Measurements from ENCODE around the gene ITIH4.

The ITIH4 gene

DNA sequence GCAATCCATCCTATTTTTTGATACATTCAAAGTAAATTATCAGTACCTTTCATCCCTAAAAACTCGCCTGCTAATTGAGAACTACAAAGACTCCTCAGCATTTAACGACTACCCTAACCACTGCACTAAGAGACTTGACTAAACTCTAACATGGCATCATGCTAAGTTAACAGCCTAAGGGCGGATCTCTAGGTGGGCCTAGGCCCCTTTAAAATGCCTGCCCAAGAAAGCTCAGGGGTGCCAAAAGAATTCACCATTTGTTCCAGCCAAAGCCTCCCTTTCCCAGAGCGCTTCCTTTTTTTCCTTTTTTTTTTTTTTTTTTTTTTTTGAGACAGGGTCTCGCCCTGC, 59.2 kb downstream of the ITIH4 start:
- H3K36me3 ChIP-seq (ENCODE audit: control insufficient read depth in 2 of 2, insufficient read depth in 1 of 2, low read length in 2 of 2): peaks cover 4 to 21% of the 10 kb centered on the region in 2 experiments; a peak in 2 of 3 replicates
- POLR2A ChIA-PET: interaction anchor here (0.6 to 1.5 kb wide), 8 partner anchors 9 to 235 kb away, joined by 3 to 10 read pairs (median 4); partner anchors contain the start of genes GLT8D1, SPCS1 and UQCC5
- H3K27ac ChIP-seq (ENCODE audit: extremely low read depth, low read depth, low read length): peak overlapping the region; percentile 72
- TF ChIP-seq ZNF174 (tag by site-specific recombination; IDR thresholded peaks at IDR 0.05) (no peak), ZNF335 (tag by site-specific recombination; conservative IDR thresholded peaks at IDR 0.05) (peak; percentile 50), ZNF610 (tag by site-specific recombination; IDR thresholded peaks at IDR 0.05; ENCODE audit: borderline replicate concordance) (0 out of 2 replicates have a peak, but pooled peaks have one; percentile 10), ZNF473 (tag by site-specific recombination; IDR thresholded peaks at IDR 0.05) (no peak), ZNF658 (tag by site-specific recombination; IDR thresholded peaks at IDR 0.05) (no peak), ZNF248 (tag by site-specific recombination; IDR thresholded peaks at IDR 0.05) (no peak), ZNF350 (tag by site-specific recombination; IDR thresholded peaks at IDR 0.05) (no peak)
- TF ChIP-seq, protein P1, sequence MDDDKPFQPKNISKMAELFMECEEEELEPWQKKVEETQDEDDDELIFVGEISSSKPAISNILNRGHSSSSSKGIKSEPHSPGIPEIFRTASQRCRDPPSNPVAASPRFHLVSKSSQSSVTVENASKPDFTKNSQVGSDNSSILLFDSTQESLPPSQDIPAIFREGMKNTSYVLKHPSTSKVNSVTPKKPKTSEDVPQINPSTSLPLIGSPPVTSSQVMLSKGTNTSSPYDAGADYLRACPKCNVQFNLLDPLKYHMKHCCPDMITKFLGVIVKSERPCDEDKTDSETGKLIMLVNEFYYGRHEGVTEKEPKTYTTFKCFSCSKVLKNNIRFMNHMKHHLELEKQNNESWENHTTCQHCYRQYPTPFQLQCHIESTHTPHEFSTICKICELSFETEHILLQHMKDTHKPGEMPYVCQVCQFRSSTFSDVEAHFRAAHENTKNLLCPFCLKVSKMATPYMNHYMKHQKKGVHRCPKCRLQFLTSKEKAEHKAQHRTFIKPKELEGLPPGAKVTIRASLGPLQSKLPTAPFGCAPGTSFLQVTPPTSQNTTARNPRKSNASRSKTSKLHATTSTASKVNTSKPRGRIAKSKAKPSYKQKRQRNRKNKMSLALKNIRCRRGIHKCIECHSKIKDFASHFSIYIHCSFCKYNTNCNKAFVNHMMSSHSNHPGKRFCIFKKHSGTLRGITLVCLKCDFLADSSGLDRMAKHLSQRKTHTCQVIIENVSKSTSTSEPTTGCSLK (tag by site-specific recombination; IDR thresholded peaks at IDR 0.05): no peak
- TF ChIP-seq, protein P2, sequence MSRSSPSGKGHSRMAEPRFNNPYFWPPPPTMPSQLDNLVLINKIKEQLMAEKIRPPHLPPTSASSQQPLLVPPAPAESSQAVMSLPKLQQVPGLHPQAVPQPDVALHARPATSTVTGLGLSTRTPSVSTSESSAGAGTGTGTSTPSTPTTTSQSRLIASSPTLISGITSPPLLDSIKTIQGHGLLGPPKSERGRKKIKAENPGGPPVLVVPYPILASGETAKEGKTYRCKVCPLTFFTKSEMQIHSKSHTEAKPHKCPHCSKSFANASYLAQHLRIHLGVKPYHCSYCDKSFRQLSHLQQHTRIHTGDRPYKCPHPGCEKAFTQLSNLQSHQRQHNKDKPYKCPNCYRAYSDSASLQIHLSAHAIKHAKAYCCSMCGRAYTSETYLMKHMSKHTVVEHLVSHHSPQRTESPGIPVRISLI (tag by site-specific recombination; IDR thresholded peaks at IDR 0.05): 0 out of 2 replicates have a peak, but pooled peaks have one; percentile 44
- CTCF ChIA-PET: interaction anchor here (0.6 to 1.2 kb wide), 4 partner anchors 27 to 305 kb away, joined by 3 to 4 read pairs (median 3); no protein-coding TSS in a partner anchor
- H3K9me3 ChIP-seq (ENCODE audit: control insufficient read depth, insufficient read depth, low read depth, low read length): no peaks in the 10 kb centered on the region
- H3K4me3 ChIP-seq (ENCODE audit: low read depth, low read length): peak overlapping the region; percentile 94
- peaks cover 3% of the 10 kb centered on the region; the same call in 1 of the 2 replicates for H3K4me1 ChIP-seq (ENCODE audit: control insufficient read depth, insufficient read depth, low read length)

DNA sequence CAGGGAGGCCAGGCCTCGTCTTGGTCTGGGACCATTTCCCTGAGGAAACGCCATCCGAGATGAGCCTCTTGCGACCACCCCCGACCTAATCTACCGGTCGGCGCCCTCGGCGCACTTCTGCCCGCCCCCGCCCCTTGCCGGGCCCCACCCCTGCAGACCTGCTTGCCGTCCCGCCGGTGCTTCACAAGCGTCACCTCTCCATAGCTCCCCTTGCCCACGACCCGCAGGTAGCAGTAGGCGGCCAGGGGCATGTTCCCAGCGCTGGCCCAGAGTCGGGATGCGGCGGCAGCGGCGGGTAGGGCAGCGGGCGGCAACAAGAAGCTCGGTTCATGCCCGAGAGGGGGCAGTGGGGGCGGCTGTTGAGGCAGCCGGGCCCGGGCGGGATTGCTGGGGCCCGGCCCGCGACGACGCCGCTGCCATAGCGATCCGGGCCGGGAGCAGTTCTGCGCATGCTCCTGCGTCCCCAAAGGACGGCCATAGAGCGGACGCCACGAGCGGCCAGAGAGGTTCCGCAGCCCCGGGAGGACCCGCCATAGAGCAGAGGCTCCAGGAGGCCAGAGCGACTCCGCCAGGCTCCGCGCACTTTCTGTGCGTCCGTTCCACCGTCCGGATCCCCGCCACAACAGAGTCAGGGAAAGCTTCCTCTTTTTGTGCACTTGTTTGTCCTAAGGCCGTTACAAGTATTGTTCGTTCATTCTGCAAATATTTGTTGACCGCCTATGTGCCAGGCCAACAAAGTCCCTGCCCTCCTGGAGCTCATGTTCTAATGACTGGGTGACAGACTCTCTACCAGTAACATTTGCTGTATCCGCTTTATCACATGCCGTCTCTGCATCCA, 59.8 kb downstream of the ITIH4 start, which contains the start of gene NEK4:
Gene NEK4 (minus strand): TSS at position 445 of the 838 bp plus-strand sequence. CDS start 194 bp downstream, at position 251.
- POLR2A ChIA-PET: interaction anchor here (0.6 to 1.5 kb wide), 10 partner anchors 9 to 235 kb away, joined by 3 to 10 read pairs (median 4); partner anchors contain the start of genes GLT8D1, SPCS1 and UQCC5
- Histone ChIP-seq H3K9me3 (ENCODE audit: control insufficient read depth, insufficient read depth, low read depth, low read length) (no peaks in the 10 kb centered on the region), H3K4me1 (ENCODE audit: control insufficient read depth, insufficient read depth, low read length) (peaks cover 3% of the 10 kb centered on the region; the same call in 1 of the 2 replicates), H3K4me3 (ENCODE audit: low read depth, low read length) (peak within 1 kb of the TSS; percentile 94), H3K27ac (ENCODE audit: extremely low read depth, low read depth, low read length) (peak within 1 kb of the TSS; percentile 72), H3K36me3 (ENCODE audit: control insufficient read depth in 2 of 2, insufficient read depth in 1 of 2, low read length in 2 of 2) (peaks cover 4 to 27% of the 10 kb centered on the region in 2 experiments)
- CTCF ChIA-PET: interaction anchor here (0.6 to 1.7 kb wide), 5 partner anchors 9 to 306 kb away, joined by 3 to 4 read pairs (median 3); no protein-coding TSS in a partner anchor
- TF ChIP-seq YY1 (tag by site-specific recombination; IDR thresholded peaks at IDR 0.05) (peak; percentile 52; the same call in 1 of the 2 replicates), ZBTB17 (tag by site-specific recombination; IDR thresholded peaks at IDR 0.05) (peak; percentile 72), ZNF544 (tag by site-specific recombination; IDR thresholded peaks at IDR 0.05) (no peak), KLF16 (tag by site-specific recombination; IDR thresholded peaks at IDR 0.05) (0 out of 2 replicates have a peak, but pooled peaks have one; percentile 15), ZNF335 (tag by site-specific recombination; conservative IDR thresholded peaks at IDR 0.05) (peak; percentile 83), ZBTB20 (tag by site-specific recombination; IDR thresholded peaks at IDR 0.05) (peak; percentile 78), TRIM28 (IDR thresholded peaks at IDR 0.05; ENCODE audit: borderline replicate concordance, low read length) (no peak), MZF1 (tag by site-specific recombination; IDR thresholded peaks at IDR 0.05; ENCODE audit: borderline replicate concordance) (no peak), ZNF585B (tag by site-specific recombination; IDR thresholded peaks at IDR 0.05) (no peak), MEIS1 (CRISPR knock-in tag; IDR thresholded peaks at IDR 0.05; ENCODE audit: borderline replicate concordance) (no peak)
- TF ChIP-seq, protein P3, sequence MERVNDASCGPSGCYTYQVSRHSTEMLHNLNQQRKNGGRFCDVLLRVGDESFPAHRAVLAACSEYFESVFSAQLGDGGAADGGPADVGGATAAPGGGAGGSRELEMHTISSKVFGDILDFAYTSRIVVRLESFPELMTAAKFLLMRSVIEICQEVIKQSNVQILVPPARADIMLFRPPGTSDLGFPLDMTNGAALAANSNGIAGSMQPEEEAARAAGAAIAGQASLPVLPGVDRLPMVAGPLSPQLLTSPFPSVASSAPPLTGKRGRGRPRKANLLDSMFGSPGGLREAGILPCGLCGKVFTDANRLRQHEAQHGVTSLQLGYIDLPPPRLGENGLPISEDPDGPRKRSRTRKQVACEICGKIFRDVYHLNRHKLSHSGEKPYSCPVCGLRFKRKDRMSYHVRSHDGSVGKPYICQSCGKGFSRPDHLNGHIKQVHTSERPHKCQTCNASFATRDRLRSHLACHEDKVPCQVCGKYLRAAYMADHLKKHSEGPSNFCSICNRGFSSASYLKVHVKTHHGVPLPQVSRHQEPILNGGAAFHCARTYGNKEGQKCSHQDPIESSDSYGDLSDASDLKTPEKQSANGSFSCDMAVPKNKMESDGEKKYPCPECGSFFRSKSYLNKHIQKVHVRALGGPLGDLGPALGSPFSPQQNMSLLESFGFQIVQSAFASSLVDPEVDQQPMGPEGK (tag by site-specific recombination; IDR thresholded peaks at IDR 0.05): peak; percentile 73
- TF ChIP-seq, protein P4, sequence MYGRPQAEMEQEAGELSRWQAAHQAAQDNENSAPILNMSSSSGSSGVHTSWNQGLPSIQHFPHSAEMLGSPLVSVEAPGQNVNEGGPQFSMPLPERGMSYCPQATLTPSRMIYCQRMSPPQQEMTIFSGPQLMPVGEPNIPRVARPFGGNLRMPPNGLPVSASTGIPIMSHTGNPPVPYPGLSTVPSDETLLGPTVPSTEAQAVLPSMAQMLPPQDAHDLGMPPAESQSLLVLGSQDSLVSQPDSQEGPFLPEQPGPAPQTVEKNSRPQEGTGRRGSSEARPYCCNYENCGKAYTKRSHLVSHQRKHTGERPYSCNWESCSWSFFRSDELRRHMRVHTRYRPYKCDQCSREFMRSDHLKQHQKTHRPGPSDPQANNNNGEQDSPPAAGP (tag by site-specific recombination; IDR thresholded peaks at IDR 0.05): no peak
- TF ChIP-seq, protein P5, sequence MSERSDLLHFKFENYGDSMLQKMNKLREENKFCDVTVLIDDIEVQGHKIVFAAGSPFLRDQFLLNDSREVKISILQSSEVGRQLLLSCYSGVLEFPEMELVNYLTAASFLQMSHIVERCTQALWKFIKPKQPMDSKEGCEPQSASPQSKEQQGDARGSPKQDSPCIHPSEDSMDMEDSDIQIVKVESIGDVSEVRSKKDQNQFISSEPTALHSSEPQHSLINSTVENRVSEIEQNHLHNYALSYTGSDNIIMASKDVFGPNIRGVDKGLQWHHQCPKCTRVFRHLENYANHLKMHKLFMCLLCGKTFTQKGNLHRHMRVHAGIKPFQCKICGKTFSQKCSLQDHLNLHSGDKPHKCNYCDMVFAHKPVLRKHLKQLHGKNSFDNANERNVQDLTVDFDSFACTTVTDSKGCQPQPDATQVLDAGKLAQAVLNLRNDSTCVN (tag by site-specific recombination; optimal IDR thresholded peaks at IDR 0.05): peak; percentile 62
- TF ChIP-seq, protein P6, sequence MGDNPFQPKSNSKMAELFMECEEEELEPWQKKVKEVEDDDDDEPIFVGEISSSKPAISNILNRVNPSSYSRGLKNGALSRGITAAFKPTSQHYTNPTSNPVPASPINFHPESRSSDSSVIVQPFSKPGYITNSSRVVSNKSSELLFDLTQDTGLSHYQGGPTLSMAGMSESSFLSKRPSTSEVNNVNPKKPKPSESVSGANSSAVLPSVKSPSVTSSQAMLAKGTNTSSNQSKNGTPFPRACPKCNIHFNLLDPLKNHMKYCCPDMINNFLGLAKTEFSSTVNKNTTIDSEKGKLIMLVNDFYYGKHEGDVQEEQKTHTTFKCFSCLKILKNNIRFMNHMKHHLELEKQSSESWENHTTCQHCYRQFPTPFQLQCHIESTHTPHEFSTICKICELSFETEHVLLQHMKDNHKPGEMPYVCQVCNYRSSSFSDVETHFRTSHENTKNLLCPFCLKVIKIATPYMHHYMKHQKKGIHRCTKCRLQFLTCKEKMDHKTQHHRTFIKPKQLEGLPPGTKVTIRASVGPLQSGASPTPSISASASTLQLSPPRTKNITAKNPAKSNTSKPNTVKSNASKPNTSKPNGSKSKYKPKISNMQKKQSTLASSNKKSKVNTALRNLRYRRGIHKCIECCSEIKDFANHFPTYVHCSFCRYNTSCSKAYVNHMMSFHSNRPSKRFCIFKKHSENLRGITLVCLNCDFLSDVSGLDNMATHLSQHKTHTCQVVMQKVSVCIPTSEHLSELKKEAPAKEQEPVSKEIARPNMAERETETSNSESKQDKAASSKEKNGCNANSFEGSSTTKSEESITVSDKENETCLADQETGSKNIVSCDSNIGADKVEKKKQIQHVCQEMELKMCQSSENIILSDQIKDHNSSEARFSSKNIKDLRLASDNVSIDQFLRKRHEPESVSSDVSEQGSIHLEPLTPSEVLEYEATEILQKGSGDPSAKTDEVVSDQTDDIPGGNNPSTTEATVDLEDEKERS (tag by site-specific recombination; IDR thresholded peaks at IDR 0.05): no peak

All from HEK293 (cell line).